Measurements from ENCODE around the gene ARMC2. TPM values are rescaled to one million over a fixed set of nuclear protein-coding genes. Genes with fewer than 3 reads are reported as not detected.

The ARMC2 gene
- total and polyA plus RNA-seq, 10 donors = 1.4 to 12.2 (median 5.7) TPM

- Histone ChIP-seq H3K36me3 (no peaks in the 10 kb centered on the region), H3K4me3 (no peak overlapping the region), H3K4me1 (peaks cover 0 to 39% (median 14%) of the 10 kb centered on the region in 6 donors), H3K27me3 (replicated peaks in 1 of 7) (no peaks in the 10 kb centered on the region), H3K27ac (no peak overlapping the region), H3K9me3 (no peaks in the 10 kb centered on the region)
- DNase-seq = no peak
- intact Hi-C loops (cut with DNase I; ENCODE audit: low total_unique reads) = no loop called here
- no peak for TF ChIP-seq POLR2AphosphoS5 (IDR thresholded peaks at IDR 0.05)
- no peak for TF ChIP-seq POLR2A (IDR thresholded peaks at IDR 0.05)
- no peak for TF ChIP-seq CTCF (IDR thresholded peaks at IDR 0.05 in 8 of 11, conservative IDR thresholded peaks at IDR 0.05 in 3 of 11)
Measured at GRCh38 chr6:108953681-108954080, 105.5 kb downstream of the ARMC2 start.

GRCh38 chr6:108955329-108955949 is 107.2 kb downstream of the ARMC2 start:
- DNase-seq = no peak
- no peak overlapping the region for H3K27ac ChIP-seq
- peaks cover 0 to 51% (median 20%) of the 10 kb centered on the region in 6 donors for H3K4me1 ChIP-seq
- no peaks in the 10 kb centered on the region for H3K9me3 ChIP-seq
- no peaks in the 10 kb centered on the region for H3K27me3 ChIP-seq (replicated peaks in 1 of 7)
- intact Hi-C loops (cut with DNase I; ENCODE audit: low total_unique reads) = no loop called here
- no peaks in the 10 kb centered on the region for H3K36me3 ChIP-seq
- TF ChIP-seq POLR2A (IDR thresholded peaks at IDR 0.05) = no peak
- no peak for TF ChIP-seq POLR2AphosphoS5 (IDR thresholded peaks at IDR 0.05)
- no peak for TF ChIP-seq CTCF (IDR thresholded peaks at IDR 0.05 in 8 of 11, conservative IDR thresholded peaks at IDR 0.05 in 3 of 11)
- H3K4me3 ChIP-seq = no peak overlapping the region
- 73 to 87% (median 75%) methylated on average over 15 of the region's 15 CpGs for WGBS, 5 donors

- Histone ChIP-seq H3K9me3 (no peaks in the 10 kb centered on the region), H3K4me1 (peaks cover 0 to 38% (median 18%) of the 10 kb centered on the region in 6 donors), H3K27ac (no peak overlapping the region), H3K36me3 (no peaks in the 10 kb centered on the region), H3K4me3 (no peak overlapping the region), H3K27me3 (replicated peaks in 1 of 7) (no peaks in the 10 kb centered on the region)
- intact Hi-C loops (cut with DNase I; ENCODE audit: low total_unique reads) = no loop called here
- no peak for DNase-seq
- TF ChIP-seq POLR2A (IDR thresholded peaks at IDR 0.05) = no peak
- no peak for TF ChIP-seq CTCF (IDR thresholded peaks at IDR 0.05 in 8 of 11, conservative IDR thresholded peaks at IDR 0.05 in 3 of 11)
- no peak for TF ChIP-seq POLR2AphosphoS5 (IDR thresholded peaks at IDR 0.05)
- 72 to 82% (median 78%) methylated on average over 4 of the region's 4 CpGs for WGBS, 5 donors
Measured at GRCh38 chr6:108957221-108957620, 109.0 kb downstream of the ARMC2 start.

GRCh38 chr6:108958900-108959770 is 110.9 kb downstream of the ARMC2 start:
- Histone ChIP-seq H3K9me3 (no peaks in the 10 kb centered on the region), H3K4me3 (no peak overlapping the region), H3K27ac (peak overlapping the region in 2 of 8 donors; percentile 21 to 58), H3K27me3 (replicated peaks in 1 of 7) (no peaks in the 10 kb centered on the region), H3K4me1 (peaks cover 0 to 35% (median 18%) of the 10 kb centered on the region in 6 donors), H3K36me3 (no peaks in the 10 kb centered on the region)
- intact Hi-C loops (cut with DNase I; ENCODE audit: low total_unique reads) = no loop called here
- WGBS, 5 donors = 62 to 72% (median 66%) methylated on average over 10 of the region's 10 CpGs
- TF ChIP-seq POLR2AphosphoS5 (IDR thresholded peaks at IDR 0.05) (peak in 1 of 3 donors; percentile 12), POLR2A (IDR thresholded peaks at IDR 0.05) (no peak)
- DNase-seq = no peak
